Measurements from ENCODE around the gene IGFL2. TPM values are rescaled to one million over a fixed set of nuclear protein-coding genes. Genes with fewer than 3 reads are reported as not detected.

IGFL2 gene
- total RNA-seq, 2 donors from 2014 or later: 0.84 TPM; not detected in 1

DNA sequence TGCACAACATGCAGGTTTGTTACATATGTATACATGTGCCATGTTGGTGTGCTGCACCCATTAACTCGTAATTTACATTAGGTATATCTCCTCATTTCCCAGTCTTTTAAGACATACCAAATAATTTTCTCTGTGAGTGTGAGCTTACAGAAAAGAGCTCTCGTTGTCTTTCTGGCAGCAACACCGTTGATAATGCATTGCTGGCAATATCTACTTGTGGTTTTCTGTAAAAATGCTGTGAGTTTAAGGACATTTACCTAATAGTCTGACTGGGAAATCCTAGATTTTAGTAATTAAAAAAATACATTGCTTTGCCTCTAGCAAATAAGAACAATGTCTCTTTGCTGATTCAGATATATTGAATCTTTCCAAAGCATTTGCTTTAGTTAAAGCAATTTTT is 31.9 kb upstream of the IGFL2 start:
- Histone ChIP-seq H3K9me3 (ENCODE audit: control insufficient read depth, low read length) (peaks cover 9% of the 10 kb centered on the region), H3K27ac (ENCODE audit: low read depth, low read length) (no peak overlapping the region), H3K4me1 (ENCODE audit: control insufficient read depth, insufficient read depth, low read length) (no peaks in the 10 kb centered on the region), H3K36me3 (ENCODE audit: control insufficient read depth, insufficient read depth, low read length) (no peaks in the 10 kb centered on the region), H3K9ac (ENCODE audit: extremely low read depth, low read length, poor library complexity, severe bottlenecking) (no peak overlapping the region), H3K27me3 (ENCODE audit: control insufficient read depth, insufficient read depth, low read length, poor library complexity, severe bottlenecking) (peaks cover 9% of the 10 kb centered on the region), H3K4me3 (ENCODE audit: low read length) (no peak overlapping the region)
- no peak overlapping the region for H3K4me3 Mint-ChIP-seq
- H3K4me1 Mint-ChIP-seq: no peaks in the 10 kb centered on the region
- 88 to 100% methylated on average over 3 of the region's 3 CpGs for WGBS, 2 experiments (ENCODE audit: insufficient coverage in 1 of 2, insufficient read length in 1 of 2)
- H3K27ac Mint-ChIP-seq: no peak overlapping the region
- no peaks in the 10 kb centered on the region for H3K36me3 Mint-ChIP-seq (ENCODE audit: low read depth)
- H3K27me3 Mint-ChIP-seq (ENCODE audit: insufficient read depth): peaks cover 29% of the 10 kb centered on the region
- H3K9me3 Mint-ChIP-seq: peaks cover 11% of the 10 kb centered on the region
- DNase-seq: no peak
- no peak for TF ChIP-seq CTCF (conservative IDR thresholded peaks at IDR 0.05)

DNA sequence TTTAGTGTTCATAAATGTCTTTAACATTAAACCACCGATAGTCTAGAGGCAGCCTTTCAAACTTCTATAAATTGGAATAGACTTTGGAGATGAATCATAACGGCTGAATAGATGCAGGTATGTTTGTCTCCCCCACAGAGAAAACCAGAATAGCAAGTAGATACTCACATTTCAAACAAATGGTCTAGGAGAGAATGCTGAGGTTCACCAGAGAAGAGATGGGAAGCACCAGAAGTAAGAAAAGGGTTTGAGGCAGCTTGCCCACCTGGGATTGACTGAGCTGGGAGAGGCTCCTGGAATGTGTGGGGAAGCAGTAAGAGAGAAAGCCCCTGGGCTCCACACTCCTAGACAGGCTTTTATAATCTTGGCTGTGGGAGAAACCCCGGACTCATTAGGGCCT is 29.9 kb upstream of the IGFL2 start:
- H3K4me3 ChIP-seq (ENCODE audit: low read length): no peak overlapping the region
- no peaks in the 10 kb centered on the region for H3K36me3 ChIP-seq (ENCODE audit: control insufficient read depth, insufficient read depth, low read length)
- H3K9ac ChIP-seq (ENCODE audit: extremely low read depth, low read length, poor library complexity, severe bottlenecking): no peak overlapping the region
- peaks cover 11% of the 10 kb centered on the region for H3K9me3 Mint-ChIP-seq
- peaks cover 14% of the 10 kb centered on the region for H3K27me3 Mint-ChIP-seq (ENCODE audit: insufficient read depth)
- H3K4me1 Mint-ChIP-seq: peaks cover 3% of the 10 kb centered on the region
- no peaks in the 10 kb centered on the region for H3K36me3 Mint-ChIP-seq (ENCODE audit: low read depth)
- peaks cover 9% of the 10 kb centered on the region for H3K9me3 ChIP-seq (ENCODE audit: control insufficient read depth, low read length)
- no peak overlapping the region for H3K4me3 Mint-ChIP-seq
- H3K27me3 ChIP-seq (ENCODE audit: control insufficient read depth, insufficient read depth, low read length, poor library complexity, severe bottlenecking): no peaks in the 10 kb centered on the region
- WGBS, 2 experiments (ENCODE audit: insufficient coverage in 1 of 2, insufficient read length in 1 of 2): 88 to 90% methylated on average over 2 to 3 of the region's 3 CpGs
- no peak overlapping the region for H3K27ac Mint-ChIP-seq
- no peak overlapping the region for H3K27ac ChIP-seq (ENCODE audit: low read depth, low read length)
- DNase-seq: no peak
- no peak for TF ChIP-seq CTCF (conservative IDR thresholded peaks at IDR 0.05)
- H3K4me1 ChIP-seq (ENCODE audit: control insufficient read depth, insufficient read depth, low read length): no peaks in the 10 kb centered on the region

DNA sequence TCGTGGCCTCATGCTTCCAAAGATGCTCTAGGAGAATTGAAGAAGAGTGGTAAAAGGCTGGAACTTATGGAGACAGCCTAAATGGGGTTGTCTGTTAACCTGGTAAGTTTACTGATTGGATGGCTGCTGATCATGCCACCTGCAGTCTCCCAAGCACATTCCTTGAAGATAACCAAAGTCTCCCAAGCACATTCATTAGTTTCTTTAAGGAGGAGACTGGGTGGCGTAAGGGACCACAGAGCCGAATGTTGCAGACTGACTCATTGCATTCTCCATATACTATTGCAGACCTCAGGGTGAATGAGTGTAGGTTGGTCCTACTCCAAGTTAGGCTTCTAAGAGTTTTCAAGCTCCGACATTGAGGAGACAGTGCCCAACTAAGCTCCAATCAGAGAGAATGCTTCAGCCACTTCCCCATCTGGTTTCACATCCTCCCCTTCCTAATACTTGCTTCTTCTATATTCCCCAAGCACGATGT is 23.4 kb upstream of the IGFL2 start, which contains the start of gene IGFL3:
TSS of gene IGFL3 (minus strand) at position 51 of the 478 bp plus-strand sequence. CDS start at position 12, 39 bp downstream.
- H3K27me3 ChIP-seq (ENCODE audit: control insufficient read depth, insufficient read depth, low read length, poor library complexity, severe bottlenecking): peaks cover 5% of the 10 kb centered on the region
- peaks cover 6% of the 10 kb centered on the region for H3K9me3 Mint-ChIP-seq
- H3K9ac ChIP-seq (ENCODE audit: extremely low read depth, low read length, poor library complexity, severe bottlenecking): no peak within 1 kb of the TSS
- no peak within 1 kb of the TSS for H3K27ac Mint-ChIP-seq
- H3K4me1 Mint-ChIP-seq: peaks cover 13% of the 10 kb centered on the region
- no peak within 1 kb of the TSS for H3K4me3 Mint-ChIP-seq
- no peaks in the 10 kb centered on the region for H3K36me3 ChIP-seq (ENCODE audit: control insufficient read depth, insufficient read depth, low read length)
- no peaks in the 10 kb centered on the region for H3K36me3 Mint-ChIP-seq (ENCODE audit: low read depth)
- no peak within 1 kb of the TSS for H3K27ac ChIP-seq (ENCODE audit: low read depth, low read length)
- DNase-seq: no peak
- 89 to 92% methylated on average over 3 to 5 of the region's 5 CpGs for WGBS, 2 experiments (ENCODE audit: insufficient coverage in 1 of 2, insufficient read length in 1 of 2)
- H3K27me3 Mint-ChIP-seq (ENCODE audit: insufficient read depth): peaks cover 29% of the 10 kb centered on the region
- H3K4me3 ChIP-seq (ENCODE audit: low read length): no peak within 1 kb of the TSS
- TF ChIP-seq CTCF (conservative IDR thresholded peaks at IDR 0.05): no peak
- peaks cover 9% of the 10 kb centered on the region for H3K9me3 ChIP-seq (ENCODE audit: control insufficient read depth, low read length)
- H3K4me1 ChIP-seq (ENCODE audit: control insufficient read depth, insufficient read depth, low read length): peaks cover 2% of the 10 kb centered on the region

All from endodermal cell (in vitro differentiated cells).